Measurements from ENCODE around the gene COG5.
A peak's percentile ranks its signal among the peaks of the same experiment; 100 is the strongest.

The COG5 gene

GRCh38 chr7:107453388-107453787 lies 110.3 kb downstream of the COG5 start:
- DNase-seq, result no peak

DNA sequence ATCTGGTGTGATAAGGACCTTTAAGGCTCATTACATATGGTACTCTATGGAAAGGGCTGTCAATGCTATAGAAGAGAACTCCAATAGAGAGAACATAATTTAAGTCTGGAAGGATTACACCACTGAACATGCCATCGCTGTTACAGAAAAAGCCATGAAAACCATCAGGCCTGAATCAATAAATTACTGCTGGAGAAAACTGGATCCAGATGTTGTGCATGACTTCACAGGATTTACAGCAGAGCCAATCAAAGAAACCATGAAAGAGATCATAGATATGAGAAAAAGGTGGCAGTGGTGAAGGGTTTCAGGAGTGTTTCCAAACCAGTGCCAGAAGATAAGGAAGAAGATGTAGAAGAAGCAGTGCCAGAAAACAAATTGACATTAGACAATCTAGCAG lies 112.8 kb downstream of the COG5 start:
- no peak for DNase-seq

GRCh38 chr7:107446988-107447387 lies 116.7 kb downstream of the COG5 start:
- DNase-seq, result no peak

DNA sequence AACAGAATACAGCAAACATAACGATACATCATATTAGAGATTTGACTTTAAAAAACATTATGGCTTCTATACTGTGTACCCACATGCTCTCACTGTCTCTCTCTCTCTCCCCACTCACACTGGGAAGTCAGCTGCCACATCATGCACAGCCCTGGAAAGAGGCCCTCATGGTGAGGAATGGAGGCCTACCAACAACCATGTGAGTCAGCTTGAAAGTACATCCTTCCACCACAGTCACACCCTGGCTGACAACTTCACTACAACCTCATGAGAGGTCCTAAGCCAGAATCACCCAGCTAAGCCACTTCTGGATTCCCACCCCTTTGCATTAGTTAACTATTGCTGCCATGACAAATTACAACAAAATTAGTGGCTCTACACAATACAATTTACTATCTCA lies 117.2 kb downstream of the COG5 start:
- no peak for DNase-seq

DNA sequence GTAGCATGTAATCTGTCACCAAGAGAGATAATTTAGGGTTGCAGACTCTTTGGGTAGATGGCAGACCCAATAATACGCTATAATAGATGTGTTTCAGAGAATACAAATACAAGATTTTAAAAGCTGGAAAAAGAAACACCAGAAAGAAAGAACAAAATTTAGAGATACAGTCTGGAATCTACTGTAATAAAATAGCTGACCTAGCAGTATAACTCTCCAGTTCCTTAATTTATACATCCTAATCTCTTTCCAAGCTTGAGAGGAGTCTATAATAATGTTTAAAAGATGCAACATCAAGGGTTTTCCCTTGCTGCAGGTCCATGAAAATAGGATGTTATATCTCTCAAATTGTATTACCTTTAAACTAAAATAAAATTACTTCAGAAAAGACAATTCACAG lies 121.0 kb downstream of the COG5 start:
- no peak for DNase-seq

GRCh38 chr7:107441581-107442422 lies 121.9 kb downstream of the COG5 start:
- DNase-seq, result no peak

DNA sequence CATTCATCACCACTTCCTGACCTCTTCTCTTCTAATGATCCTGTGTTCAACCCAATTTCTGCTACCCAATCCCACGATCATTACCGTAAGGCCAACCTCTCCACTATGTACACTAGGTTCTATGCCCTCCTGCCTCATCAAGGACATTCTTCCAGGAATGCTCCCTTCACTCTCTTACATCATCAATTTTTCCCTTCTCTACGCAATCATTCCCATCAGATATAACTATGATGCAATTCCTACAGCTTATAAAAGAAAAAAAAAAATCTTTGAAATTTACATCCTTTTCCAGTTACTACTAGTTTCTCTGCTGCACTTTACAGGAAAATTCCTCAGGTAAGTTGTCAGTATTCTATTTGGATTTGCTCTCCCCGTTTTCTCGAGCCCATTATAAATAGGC lies 124.7 kb downstream of the COG5 start:
- DNase-seq, result no peak

- no peak for DNase-seq
These were observed 128.0 kb downstream of the COG5 start for GRCh38 chr7:107435749-107436148.

GRCh38 chr7:107432261-107432660 lies 131.5 kb downstream of the COG5 start:
- no peak for DNase-seq

DNA sequence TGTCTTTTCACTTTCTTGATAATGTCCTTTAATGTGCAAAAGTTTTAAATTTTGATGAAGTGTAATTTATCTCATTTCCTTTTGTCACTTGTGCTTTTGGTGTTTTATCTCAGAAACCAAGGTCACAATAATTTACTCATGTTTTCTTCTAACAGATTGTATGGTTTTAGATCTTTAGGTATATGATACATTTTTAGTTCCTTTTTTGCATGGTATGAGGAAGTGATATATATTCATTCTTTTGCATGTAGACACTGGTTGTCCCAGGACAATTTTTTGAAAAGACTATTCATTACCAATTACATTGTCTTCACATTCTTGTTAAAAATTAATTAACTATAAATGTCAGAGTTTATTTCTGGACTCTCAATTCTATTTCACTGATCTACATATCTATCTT lies 133.7 kb downstream of the COG5 start:
- DNase-seq, result no peak

GRCh38 chr7:107428642-107429041 lies 135.1 kb downstream of the COG5 start:
- no peak for DNase-seq

DNA sequence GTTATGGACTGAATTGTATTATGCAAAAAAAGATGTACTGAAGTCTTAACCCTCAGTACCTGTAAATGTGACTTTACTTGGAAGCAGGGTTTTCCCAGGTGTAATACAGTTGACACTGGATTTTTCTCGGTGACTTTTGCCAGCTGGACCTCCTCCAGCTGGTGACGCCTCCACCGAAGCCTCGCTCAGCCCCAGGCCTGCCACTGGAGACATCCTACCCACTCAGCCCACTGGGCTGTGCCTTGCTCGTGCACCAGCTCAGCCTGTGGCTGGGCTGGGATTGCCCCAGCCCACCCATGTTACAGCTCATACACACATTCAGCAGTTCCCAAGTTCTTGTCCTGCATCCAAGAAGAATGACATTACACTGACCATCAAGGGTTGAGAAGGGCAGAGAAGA lies 136.3 kb downstream of the COG5 start:
- DNase-seq, result no peak

GRCh38 chr7:107414198-107414597 lies 149.5 kb downstream of the COG5 start:
- no peak for DNase-seq

DNA sequence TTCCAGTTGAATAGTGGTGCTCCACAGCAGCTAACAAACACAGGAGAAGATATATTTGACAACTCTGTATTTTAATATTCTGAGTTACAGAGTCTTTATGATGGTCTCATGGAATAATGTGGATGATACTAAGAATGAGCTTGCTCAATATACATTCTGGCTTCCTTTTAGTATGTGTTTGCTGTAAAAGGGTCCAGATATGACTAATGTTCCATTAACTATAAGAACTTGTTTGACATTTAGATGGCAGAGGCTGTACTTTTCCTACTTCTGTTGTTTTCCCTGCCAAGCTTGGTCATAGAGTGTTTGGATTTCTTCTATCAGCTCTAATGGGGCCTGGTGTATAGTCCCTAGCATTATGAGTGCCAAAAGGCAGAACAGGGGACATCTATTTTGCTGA lies 155.4 kb downstream of the COG5 start:
- no peak for DNase-seq

DNA sequence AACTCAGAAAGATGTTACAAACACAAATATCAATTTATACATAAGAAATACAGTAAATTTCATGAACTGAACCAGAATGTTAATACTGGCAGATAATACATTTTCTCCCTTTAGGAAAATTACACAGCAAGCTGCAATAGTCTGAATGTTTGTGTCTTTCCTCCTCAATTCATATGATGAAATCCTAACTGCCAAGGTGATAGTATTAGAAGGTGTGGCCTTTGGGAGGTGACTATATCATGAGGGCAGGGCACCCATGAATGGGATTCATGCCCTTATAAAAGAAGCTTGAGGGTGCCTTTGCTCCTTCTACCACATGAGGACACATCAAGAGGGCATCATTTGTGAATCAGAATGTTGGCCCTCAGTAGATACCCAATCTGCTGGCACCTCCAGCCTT lies 158.2 kb downstream of the COG5 start:
- DNase-seq, result no peak

GRCh38 chr7:107404740-107405537 lies 158.8 kb downstream of the COG5 start:
- peak; percentile 55 for DNase-seq

GRCh38 chr7:107398161-107398560 lies 165.6 kb downstream of the COG5 start:
- no peak for DNase-seq

- DNase-seq, result no peak
These were observed 166.7 kb downstream of the COG5 start for GRCh38 chr7:107396990-107397389.

DNA sequence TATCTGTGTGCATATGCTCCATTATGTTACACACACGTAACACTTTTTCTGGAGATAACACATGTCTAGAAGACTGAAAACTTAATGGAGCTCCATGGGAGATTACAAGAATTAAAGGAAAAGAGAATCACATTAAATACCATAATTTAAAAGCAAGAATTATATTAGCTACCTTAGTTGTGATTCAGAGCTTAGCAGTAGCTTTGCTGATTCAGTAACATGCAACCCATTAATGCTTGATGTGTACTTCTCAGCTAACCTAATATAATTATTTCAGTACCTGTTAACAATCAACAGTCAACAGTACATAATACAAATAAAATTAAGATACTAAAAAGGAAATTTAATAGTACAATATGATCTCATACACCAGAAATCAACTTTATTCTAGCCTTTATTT lies 167.6 kb downstream of the COG5 start:
- DNase-seq, result no peak

GRCh38 chr7:107394831-107395230 lies 168.9 kb downstream of the COG5 start:
- no peak for DNase-seq

- DNase-seq, result no peak
These were observed 169.4 kb downstream of the COG5 start for GRCh38 chr7:107394276-107394675.

DNA sequence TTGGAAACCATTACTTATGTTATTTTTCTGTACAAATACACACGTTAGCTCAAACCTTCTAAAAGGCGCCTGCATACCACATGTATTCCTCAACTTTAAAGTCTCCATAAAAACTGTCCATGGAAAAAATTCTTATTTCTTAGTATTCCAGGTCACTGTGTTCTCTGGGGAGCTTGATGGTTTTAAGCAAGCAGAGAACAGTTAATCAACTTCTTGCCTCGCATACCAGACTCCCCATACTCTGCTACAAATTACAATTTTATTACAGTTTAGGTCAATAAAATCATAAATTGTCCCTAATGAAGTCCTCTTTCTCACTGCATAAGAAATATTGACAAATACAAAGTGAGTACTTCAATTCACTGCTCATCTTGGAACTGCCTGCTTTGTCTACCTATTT lies 170.9 kb downstream of the COG5 start:
- no peak for DNase-seq

DNA sequence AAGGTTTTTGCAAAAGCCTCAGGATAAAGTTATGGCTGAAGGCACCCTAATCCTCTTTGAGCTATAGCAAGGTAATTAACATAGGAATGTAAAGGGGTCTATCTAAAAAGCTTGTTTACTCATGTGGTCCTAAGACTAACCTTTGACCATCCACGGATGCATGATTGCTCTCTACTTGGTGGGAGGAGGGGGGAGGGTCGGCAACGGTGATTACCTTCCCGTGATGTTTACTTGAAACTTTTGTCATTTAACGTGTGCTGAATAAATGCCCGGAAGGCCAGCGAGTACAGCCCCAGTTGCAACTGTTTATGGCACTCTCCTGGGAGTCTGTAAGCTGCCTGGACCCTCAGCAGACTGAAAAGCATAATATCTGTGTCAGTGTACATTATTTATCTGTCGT lies 172.8 kb downstream of the COG5 start:
- DNase-seq, result no peak

GRCh38 chr7:107388604-107389003 lies 175.1 kb downstream of the COG5 start:
- DNase-seq, result no peak
